Colonic mucosa (tissue), 4 donors: ENCODE results near the gene C4A. TPM values are rescaled to one million over a fixed set of nuclear protein-coding genes. Genes with fewer than 3 reads are reported as not detected.
"Not testable (repeated sequence)": the region's sequence is repeated elsewhere in the genome, so short reads cannot be mapped to it uniquely, and the experiment has no call there.

Experiments used
- DNase-seq: peaks from one replicate; pipeline ENCODE4 v3.0.0-alpha.2; 2020
- H3K27ac ChIP-seq: fragments of 200-600 bp; one replicate; pipeline ENCODE4 v1.8.0; 2021
- H3K27me3 ChIP-seq: fragments of 200-600 bp; one replicate; pipeline ENCODE4 v1.8.0; 2021
- H3K36me3 ChIP-seq: fragments of 200-600 bp; one replicate; pipeline ENCODE4 v1.8.0; 2021
- H3K4me1 ChIP-seq: fragments of 200-600 bp; one replicate; pipeline ENCODE4 v1.8.0; 2021; ENCODE audit warnings: mild to moderate bottlenecking
- H3K4me3 ChIP-seq: fragments of 200-600 bp; one replicate; pipeline ENCODE4 v1.8.0; 2021
- H3K9ac ChIP-seq, 2 donors: one replicate each; pipeline ENCODE4 v1.7.0; 2013; ENCODE audit warnings: control low read depth in 2 of 2, low read depth in 2 of 2, low read length in 2 of 2
- H3K9me3 ChIP-seq: fragments of 200-600 bp; one replicate; pipeline ENCODE4 v1.8.0; 2021
- CTCF ChIP-seq: fragments of 200-600 bp; IDR thresholded peaks from one replicate; pipeline ENCODE4 v1.8.0; 2022; ENCODE audit warnings: antibody characterized with exemption, mild to moderate bottlenecking
- intact Hi-C: fragments of 100-400 bp; cut with DNase I; formaldehyde crosslinking; loops from one replicate; pipeline ENCODE4 v1.14.1; 2022
- total RNA-seq, 2 donors: library from RNA; stranded (reverse); fragmentation: NEBNext Ultra II Directional in 1 of 2; extraction: Animal tissue kit (Norgen Biotek cat#: 25700) in 1 of 2; gene quantifications; one replicate each; pipeline ENCODE4 v1.2.1, GENCODE V29; 2021
- donor health status: healthy.
- donor health status: DM: no; HTN: no; CAD: no.
- donor health status: DM: no; HTN: no; CAD: no.

The C4A gene
- total RNA-seq, 2 donors from 2014 or later = 15.9 to 23.4 TPM

GRCh38 chr6:31978831-31979230 lies 3.0 kb upstream of the C4A start:
- H3K27me3 ChIP-seq = no peaks in the 10 kb centered on the region
- DNase-seq = no peak
- TF ChIP-seq CTCF = no peak
- intact Hi-C loops = no loop called here
- H3K9me3 ChIP-seq = no peaks in the 10 kb centered on the region
- no peaks in the 10 kb centered on the region for H3K4me1 ChIP-seq
- no peak overlapping the region for H3K9ac ChIP-seq
- no peak overlapping the region for H3K4me3 ChIP-seq
- no peak overlapping the region for H3K27ac ChIP-seq
- H3K36me3 ChIP-seq = no peaks in the 10 kb centered on the region

- H3K36me3 ChIP-seq = no peaks in the 10 kb centered on the region
- no peak overlapping the region for H3K4me3 ChIP-seq
- no peaks in the 10 kb centered on the region for H3K9me3 ChIP-seq
- DNase-seq = no peak
- H3K27me3 ChIP-seq = no peaks in the 10 kb centered on the region
- H3K4me1 ChIP-seq = no peaks in the 10 kb centered on the region
- no peak overlapping the region for H3K27ac ChIP-seq
- no peak for TF ChIP-seq CTCF
- intact Hi-C loops = no loop called here
- no peak overlapping the region for H3K9ac ChIP-seq
Measured at GRCh38 chr6:31979238-31979898, 2.5 kb upstream of the C4A start.

GRCh38 chr6:31980195-31980876 lies 1.5 kb upstream of the C4A start:
- H3K9ac ChIP-seq, H3K4me3 ChIP-seq, H3K27me3 ChIP-seq, H3K4me1 ChIP-seq, H3K36me3 ChIP-seq, DNase-seq, H3K27ac ChIP-seq, intact Hi-C loops, H3K9me3 ChIP-seq: not testable (repeated sequence)

GRCh38 chr6:31980998-31981397 lies 859 bp upstream of the C4A start:
- H3K9me3 ChIP-seq, H3K4me3 ChIP-seq, DNase-seq, H3K36me3 ChIP-seq, intact Hi-C loops, H3K27ac ChIP-seq, H3K4me1 ChIP-seq, H3K27me3 ChIP-seq, H3K9ac ChIP-seq: not testable (repeated sequence)

GRCh38 chr6:31989363-31989762 lies 7.5 kb downstream of the C4A start:
- H3K9me3 ChIP-seq, intact Hi-C loops, H3K27me3 ChIP-seq, H3K9ac ChIP-seq, H3K4me3 ChIP-seq, H3K36me3 ChIP-seq, H3K27ac ChIP-seq, DNase-seq, H3K4me1 ChIP-seq: not testable (repeated sequence)

- H3K36me3 ChIP-seq, H3K27me3 ChIP-seq, DNase-seq, H3K9me3 ChIP-seq, H3K27ac ChIP-seq, H3K4me3 ChIP-seq, intact Hi-C loops, H3K9ac ChIP-seq, H3K4me1 ChIP-seq: not testable (repeated sequence)
Measured at GRCh38 chr6:31994421-31994820, 12.6 kb downstream of the C4A start.

GRCh38 chr6:31996385-31996784 lies 14.5 kb downstream of the C4A start:
- H3K4me1 ChIP-seq, H3K27me3 ChIP-seq, H3K36me3 ChIP-seq, DNase-seq, H3K9me3 ChIP-seq, H3K4me3 ChIP-seq, H3K9ac ChIP-seq, H3K27ac ChIP-seq, intact Hi-C loops: not testable (repeated sequence)

GRCh38 chr6:32002546-32003268 lies 20.9 kb downstream of the C4A start:
- H3K9me3 ChIP-seq, H3K4me3 ChIP-seq, H3K9ac ChIP-seq, H3K27me3 ChIP-seq, intact Hi-C loops, H3K36me3 ChIP-seq, DNase-seq, H3K4me1 ChIP-seq, H3K27ac ChIP-seq: not testable (repeated sequence)

- H3K4me3 ChIP-seq, H3K9me3 ChIP-seq, H3K4me1 ChIP-seq, H3K9ac ChIP-seq, intact Hi-C loops, H3K27ac ChIP-seq, H3K27me3 ChIP-seq, H3K36me3 ChIP-seq, DNase-seq: not testable (repeated sequence)
Measured at GRCh38 chr6:32003301-32003700, 21.4 kb downstream of the C4A start.

- H3K27me3 ChIP-seq, intact Hi-C loops, DNase-seq, H3K4me1 ChIP-seq, H3K9ac ChIP-seq, H3K27ac ChIP-seq, H3K36me3 ChIP-seq, H3K4me3 ChIP-seq, H3K9me3 ChIP-seq: not testable (repeated sequence)
Measured at GRCh38 chr6:32004393-32004792, 22.5 kb downstream of the C4A start.

GRCh38 chr6:32004864-32005537 lies 23.1 kb downstream of the C4A start:
- H3K9ac ChIP-seq, H3K4me3 ChIP-seq, intact Hi-C loops, H3K27ac ChIP-seq, H3K27me3 ChIP-seq, H3K36me3 ChIP-seq, H3K9me3 ChIP-seq, H3K4me1 ChIP-seq: not testable (repeated sequence)
- peak; percentile 5 for DNase-seq
